K562 (cell line): Measurements from ENCODE around the gene MBNL2. TPM values are rescaled to one million over a fixed set of nuclear protein-coding genes. Genes with fewer than 3 reads are reported as not detected.
A peak's percentile ranks its signal among the peaks of the same experiment; 100 is the strongest.

Experiments used
- ATAC-seq: fragments of 200-7000 bp; cut with Tn5 transposase; 3 replicates; pipeline ENCODE4 v1.9.1; 2020; ENCODE audit warnings: moderate library complexity
- BruUV-seq: library from RNA; stranded (reverse); fragments of 400-500 nt; replicated peaks from 2 replicates; lab custom pipeline; 2021; lab: Mats Ljungman, UMichigan
- CTCF ChIA-PET: fragments of 300-600 bp; formaldehyde crosslinking; extraction: SDS; loops from one replicate; lab custom pipeline; 2021; ENCODE audit warnings: low intra/inter-chr PET ratio; lab: Yijun Ruan, JAX
- POLR2A ChIA-PET: fragments of 300-600, 350-650 bp; sonication (Branson Sonifier 250); formaldehyde crosslinking; extraction: SDS; loops from one replicate; lab custom pipeline; 2021; ENCODE audit warnings: antibody characterized with exemption, inconsistent platforms; lab: Yijun Ruan, JAX
- DNase-seq, 4 experiments: peaks; one replicate each; pipeline versions ENCODE4 v3.0.0 to v3.0.0-alpha.2; 2011 to 2018; ENCODE audit warnings: low spot score in 3 of 4, mixed read lengths in 3 of 4; ENCODE audit errors: extremely low read depth in 1 of 4
- FAIRE-seq: peaks from 2 replicates; lab custom pipeline; 2011; peaks lifted over from hg19 to GRCh38; lab: Jason Lieb, UNC
- H2AFZ ChIP-seq: 2 replicates; pipeline ENCODE4 v1.6.0; 2011; ENCODE audit warnings: low read depth, low read length, control low read depth, inconsistent platforms
- H3K27ac ChIP-seq: fragments of 200-600 bp; 3 replicates; pipeline ENCODE4 v1.8.0; 2011; ENCODE audit warnings: low read depth, mild to moderate bottlenecking, control low read depth, inconsistent platforms, low read length, moderate library complexity, mixed read lengths; ENCODE audit errors: extremely low read depth
- H3K27me3 ChIP-seq, 2 experiments: fragments of 300-600 bp in 1 of 2; 2 replicates in 1 of 2; 3 replicates in 1 of 2; pipeline versions ENCODE4 v1.6.0 to v1.8.0; 2011; ENCODE audit warnings: inconsistent platforms in 2 of 2, low read length in 2 of 2, mild to moderate bottlenecking in 1 of 2, mixed read lengths in 1 of 2, moderate library complexity in 1 of 2; ENCODE audit not compliant: control insufficient read depth in 2 of 2, insufficient read depth in 2 of 2
- H3K36me3 ChIP-seq: fragments of 300-600 bp; 3 replicates; pipeline ENCODE4 v1.8.0; 2011; ENCODE audit warnings: mild to moderate bottlenecking, low read length, inconsistent platforms; ENCODE audit not compliant: control insufficient read depth, insufficient read depth
- H3K4me1 ChIP-seq, 2 experiments: fragments of 200-600 bp in 1 of 2; replicated peaks in 1 of 2; 2 replicates in 1 of 2; 3 replicates in 1 of 2; pipeline versions ENCODE4 v1.5.1 to v1.8.0; 2011; ENCODE audit warnings: inconsistent platforms in 2 of 2, low read length in 2 of 2, mild to moderate bottlenecking in 1 of 2, mixed read lengths in 1 of 2, moderate library complexity in 1 of 2; ENCODE audit not compliant: control insufficient read depth in 2 of 2, insufficient read depth in 2 of 2
- H3K4me2 ChIP-seq: 2 replicates; pipeline ENCODE4 v1.6.1; 2011; ENCODE audit warnings: low read length, control low read depth, inconsistent platforms, mixed read lengths; ENCODE audit not compliant: insufficient read depth
- H3K4me3 ChIP-seq: fragments of 200-600 bp; sonication (generic), shearing (Covaris generic); 2 replicates; pipeline ENCODE4 v1.5.1; 2016; ENCODE audit warnings: control low read depth, inconsistent platforms
- H3K79me2 ChIP-seq: fragments of 200-600 bp; 3 replicates; pipeline ENCODE4 v1.8.0; 2011; ENCODE audit warnings: low read length, inconsistent platforms; ENCODE audit not compliant: control insufficient read depth, insufficient read depth
- H3K9ac ChIP-seq, 2 experiments: 2 replicates each; pipeline versions ENCODE4 v1.6.0 to v1.6.1; 2011; ENCODE audit warnings: low read depth in 2 of 2, low read length in 2 of 2, control low read depth in 1 of 2, inconsistent platforms in 1 of 2, mild to moderate bottlenecking in 1 of 2, mixed read lengths in 1 of 2; ENCODE audit not compliant: insufficient read depth in 1 of 2
- H3K9me1 ChIP-seq: one replicate; pipeline ENCODE4 v1.6.0; 2011; ENCODE audit warnings: inconsistent platforms, mild to moderate bottlenecking, low read length, moderate library complexity; ENCODE audit not compliant: control insufficient read depth, insufficient read depth
- H3K9me3 ChIP-seq: replicated peaks from 2 replicates; pipeline ENCODE4 v1.5.1; 2011; ENCODE audit warnings: low read depth, low read length, inconsistent platforms; ENCODE audit not compliant: control insufficient read depth, insufficient read depth
- H4K20me1 ChIP-seq: replicated peaks from 2 replicates; pipeline ENCODE4 v1.6.1; 2011; ENCODE audit warnings: low read length, inconsistent platforms, mixed read lengths; ENCODE audit not compliant: control insufficient read depth, insufficient read depth
- ARID1B ChIP-seq: fragments of 450-650 bp; IDR thresholded peaks from 2 replicates; pipeline ENCODE4 v1.6.1; 2016; ENCODE audit warnings: antibody characterized with exemption, mild to moderate bottlenecking, inconsistent platforms
- COPS2 ChIP-seq: fragments of 450-650 bp; conservative IDR thresholded peaks from 2 replicates; pipeline ENCODE4 v1.6.1; 2016; ENCODE audit warnings: mild to moderate bottlenecking, moderate library complexity
- GTF2E2 ChIP-seq: fragments of 200-800 bp; sonication (Bioruptor generic); IDR thresholded peaks from 2 replicates; pipeline ENCODE4 v1.6.1; 2016; ENCODE audit warnings: missing genetic modification characterization, missing compliant biosample characterization
- MLX ChIP-seq, 2 experiments: fragments of 450-650 bp in 1 of 2; sonication (generic) in 1 of 2; formaldehyde crosslinking; conservative IDR thresholded peaks; 2 replicates each; pipeline versions ENCODE4 v1.4.0 to v1.8.1; 2020 to 2022; ENCODE audit warnings: mild to moderate bottlenecking in 1 of 2, missing genetic modification reagents in 1 of 2
- PRPF4 ChIP-seq: fragments of 200-400 bp; formaldehyde crosslinking; IDR thresholded peaks from one replicate; pipeline ENCODE4 v1.6.1; 2017; ENCODE audit warnings: low read length, low read depth, mild to moderate bottlenecking; ENCODE audit not compliant: insufficient read depth, poor library complexity, severe bottlenecking
- RBM22 ChIP-seq: fragments of 200-400 bp; formaldehyde crosslinking; IDR thresholded peaks from 2 replicates; pipeline ENCODE4 v1.6.1; 2018; ENCODE audit warnings: low read length, low read depth; ENCODE audit not compliant: poor library complexity, severe bottlenecking
- RBM25 ChIP-seq: fragments of 200-400 bp; formaldehyde crosslinking; IDR thresholded peaks from 2 replicates; pipeline ENCODE4 v1.6.1; 2018; ENCODE audit warnings: low read length, low read depth, moderate library complexity; ENCODE audit not compliant: severe bottlenecking
- ZNF277 ChIP-seq: fragments of 250-450 bp; sonication (Bioruptor Pico); IDR thresholded peaks from 2 replicates; pipeline ENCODE4 v1.8.0; 2022; ENCODE audit warnings: inconsistent platforms, mild to moderate bottlenecking, moderate library complexity, borderline replicate concordance
- ZNF384 ChIP-seq: IDR thresholded peaks from 2 replicates; pipeline ENCODE4 v1.6.1; 2012; ENCODE audit warnings: low read depth, low read length, improper control_type of control experiment
- WGBS: fragments of 100-300 bp; shearing (Covaris generic); methylation state at CpG from one replicate; pipeline ENCODE4 v1.1.6; 2016; ENCODE audit warnings: low coverage, mixed read lengths; ENCODE audit not compliant: insufficient coverage; ENCODE audit errors: missing lambda C conversion rate; 5-methylcytosine and 5-hydroxymethylcytosine counted together
- in situ Hi-C: fragments of 300-500 bp; cut with MboI; formaldehyde crosslinking; loops from 4 replicates; pipeline ENCODE4 v1.15.0; 2018; ENCODE audit warnings: inconsistent platforms, mixed read lengths
- intact Hi-C: fragments of 100-400 bp; cut with micrococcal nuclease; formaldehyde crosslinking; loops from 2 replicates; pipeline ENCODE4 v1.14.2; 2022
- polyA plus RNA-seq, 8 experiments: library from polyadenylated mRNA; depleted of rRNA in 4 of 8; stranded (reverse) in 5 of 8; unstranded in 3 of 8; fragments of >200 nt; fragmentation: Nextera tagmentation in 2 of 8; fragmentation: Illumina TruSeq in 1 of 8; extraction: Ambion mirVana in 2 of 8; extraction: Trizol in 1 of 8; gene quantifications; 2 replicates each; pipeline versions ENCODE4 v1.2.1 to v1.2.3, GENCODE V29; 2011 to 2014; ENCODE audit warnings: inconsistent platforms in 1 of 8, missing spikeins in 1 of 8
- total RNA-seq, 7 experiments: library from RNA; depleted of rRNA in 6 of 7; stranded (reverse); fragments of >200 nt in 6 of 7; fragmentation: Illumina TruSeq in 2 of 7; extraction: Trizol in 2 of 7; gene quantifications; 2 replicates each; pipeline versions ENCODE4 v1.2.1 to v1.2.3, GENCODE V29; 2011 to 2021; ENCODE audit warnings: low replicate concordance in 1 of 7

MBNL2 gene
- total and polyA plus RNA-seq, 9 of the 15 experiments (the other 6 are each of a cell fraction or from before 2014, with no cell fraction given): 7.0 to 24.8 (median 13.8) TPM

GRCh38 chr13:97353927-97354675 is 132.0 kb downstream of the MBNL2 start (continued):
- TF ChIP-seq ZNF277 (CRISPR knock-in tag) (no peak), MLX (CRISPR knock-in tag; conservative IDR thresholded peaks at IDR 0.05) (no peak), ARID1B (no peak), ZNF384 (no peak), PRPF4 (no peak), GTF2E2 (tag) (no peak), RBM25 (no peak)

- 86% methylated on average over 5 of the region's 5 CpGs for WGBS
These were observed 132.7 kb downstream of the MBNL2 start for GRCh38 chr13:97354808-97355207.

More at GRCh38 chr13:97354808-97355207, 132.7 kb downstream of the MBNL2 start:
- ChIA-PET POLR2A (no interaction called here), CTCF (no interaction called here)
- Histone ChIP-seq H3K79me2 (no peaks in the 10 kb centered on the region), H3K4me1 (no peaks in the 10 kb centered on the region), H3K9ac (no peak overlapping the region), H3K9me3 (no peaks in the 10 kb centered on the region), H3K27ac (no peak overlapping the region), H3K4me2 (no peak overlapping the region), H3K9me1 (no peaks in the 10 kb centered on the region), H3K27me3 (no peaks in the 10 kb centered on the region), H4K20me1 (no peaks in the 10 kb centered on the region), H3K36me3 (peaks cover 5% of the 10 kb centered on the region; the same call in 2 of the 3 replicates), H2AFZ (no peak overlapping the region), H3K4me3 (no peak overlapping the region)
- intact Hi-C loops: loop anchor here (5.0 kb wide), 1 partner anchor 323 kb away; no protein-coding TSS in a partner anchor
- FAIRE-seq (no peak), DNase-seq (no peak), ATAC-seq (no peak)
- TF ChIP-seq COPS2 (no peak), RBM22 (peak; percentile 44)
- in situ Hi-C loops: loop anchor here (10.0 kb wide), 1 partner anchor 240 kb away; no protein-coding TSS in a partner anchor
- BruUV-seq: no TSS peak
